ENCODE data around the gene HAUS5. TPM values are rescaled to one million over a fixed set of nuclear protein-coding genes. Genes with fewer than 3 reads are reported as not detected.
A peak's percentile ranks its signal among the peaks of the same experiment; 100 is the strongest.

The HAUS5 gene
- total RNA-seq, 1 donor from 2014 or later: 15.9 TPM

DNA sequence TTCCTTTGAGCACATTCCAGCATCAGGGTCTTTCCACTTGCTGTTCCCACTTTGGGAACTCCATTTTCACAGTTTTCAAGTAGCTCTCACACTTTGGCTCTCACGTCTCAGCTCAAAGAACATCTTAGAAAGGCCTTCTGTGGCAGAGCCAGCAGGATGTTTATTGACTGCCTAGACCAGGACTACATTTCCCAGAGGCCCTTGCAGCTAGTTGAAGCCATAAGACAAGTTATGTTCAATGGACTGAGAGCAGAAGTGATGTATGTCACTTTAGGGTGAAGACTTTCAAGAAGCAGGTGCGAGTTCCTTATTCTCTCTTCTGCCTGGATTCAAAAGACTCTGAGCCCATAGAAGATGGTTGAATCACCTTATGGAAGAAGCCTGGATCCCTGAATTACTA lies 4.3 kb upstream of the HAUS5 start:
- Mint-ChIP-seq H3K27ac (ENCODE audit: unreplicated experiment) (no peak overlapping the region), H3K4me1 (ENCODE audit: low read depth, unreplicated experiment) (no peaks in the 10 kb centered on the region)

DNA sequence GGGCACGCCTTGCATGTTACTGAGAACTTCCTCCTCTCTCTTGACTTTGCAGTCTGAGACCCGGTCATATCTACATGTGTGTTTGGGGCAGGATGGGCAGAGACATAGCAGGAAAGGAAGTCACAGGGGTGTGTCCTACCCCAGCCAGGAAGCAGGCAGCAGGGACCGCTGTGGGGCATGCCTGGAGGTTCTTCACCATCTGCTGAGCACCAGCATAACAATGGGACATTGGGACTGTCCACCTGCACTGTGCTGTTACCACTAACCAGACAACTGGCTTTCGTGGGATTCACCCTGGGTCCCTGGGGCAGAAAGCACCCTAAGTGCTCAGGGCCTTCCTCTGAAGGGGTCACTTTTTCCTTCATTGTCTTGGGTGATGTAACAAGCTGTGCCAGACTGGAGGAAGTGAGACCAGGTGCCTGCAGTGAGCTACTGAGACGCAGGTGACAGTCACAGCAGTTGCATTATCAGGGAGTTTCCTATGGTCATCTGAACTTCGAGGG lies 2.6 kb upstream of the HAUS5 start:
- no peak overlapping the region for H3K4me3 Mint-ChIP-seq (ENCODE audit: unreplicated experiment)
- peaks cover 8% of the 10 kb centered on the region for H3K27me3 Mint-ChIP-seq (ENCODE audit: unreplicated experiment)
- no peak overlapping the region for H3K27ac Mint-ChIP-seq (ENCODE audit: unreplicated experiment)
- H3K4me1 Mint-ChIP-seq (ENCODE audit: low read depth, unreplicated experiment): no peaks in the 10 kb centered on the region
- peaks cover 7% of the 10 kb centered on the region for H3K36me3 Mint-ChIP-seq (ENCODE audit: unreplicated experiment)
- H3K9me3 Mint-ChIP-seq (ENCODE audit: unreplicated experiment): peaks cover 6% of the 10 kb centered on the region
- no peak for DNase-seq
- TF ChIP-seq, protein P1, sequence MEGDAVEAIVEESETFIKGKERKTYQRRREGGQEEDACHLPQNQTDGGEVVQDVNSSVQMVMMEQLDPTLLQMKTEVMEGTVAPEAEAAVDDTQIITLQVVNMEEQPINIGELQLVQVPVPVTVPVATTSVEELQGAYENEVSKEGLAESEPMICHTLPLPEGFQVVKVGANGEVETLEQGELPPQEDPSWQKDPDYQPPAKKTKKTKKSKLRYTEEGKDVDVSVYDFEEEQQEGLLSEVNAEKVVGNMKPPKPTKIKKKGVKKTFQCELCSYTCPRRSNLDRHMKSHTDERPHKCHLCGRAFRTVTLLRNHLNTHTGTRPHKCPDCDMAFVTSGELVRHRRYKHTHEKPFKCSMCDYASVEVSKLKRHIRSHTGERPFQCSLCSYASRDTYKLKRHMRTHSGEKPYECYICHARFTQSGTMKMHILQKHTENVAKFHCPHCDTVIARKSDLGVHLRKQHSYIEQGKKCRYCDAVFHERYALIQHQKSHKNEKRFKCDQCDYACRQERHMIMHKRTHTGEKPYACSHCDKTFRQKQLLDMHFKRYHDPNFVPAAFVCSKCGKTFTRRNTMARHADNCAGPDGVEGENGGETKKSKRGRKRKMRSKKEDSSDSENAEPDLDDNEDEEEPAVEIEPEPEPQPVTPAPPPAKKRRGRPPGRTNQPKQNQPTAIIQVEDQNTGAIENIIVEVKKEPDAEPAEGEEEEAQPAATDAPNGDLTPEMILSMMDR (IDR thresholded peaks at IDR 0.05; ENCODE audit: partially characterized antibody, unreplicated experiment): no peak

More for the DNA sequence above, 4.3 kb upstream of the HAUS5 start:
- Mint-ChIP-seq H3K4me3 (ENCODE audit: unreplicated experiment) (no peak overlapping the region), H3K36me3 (ENCODE audit: unreplicated experiment) (peaks cover 7% of the 10 kb centered on the region), H3K27me3 (ENCODE audit: unreplicated experiment) (peaks cover 6% of the 10 kb centered on the region), H3K9me3 (ENCODE audit: unreplicated experiment) (peaks cover 6% of the 10 kb centered on the region)
- TF ChIP-seq, protein P1 (IDR thresholded peaks at IDR 0.05; ENCODE audit: partially characterized antibody, unreplicated experiment): no peak
- DNase-seq: no peak

DNA sequence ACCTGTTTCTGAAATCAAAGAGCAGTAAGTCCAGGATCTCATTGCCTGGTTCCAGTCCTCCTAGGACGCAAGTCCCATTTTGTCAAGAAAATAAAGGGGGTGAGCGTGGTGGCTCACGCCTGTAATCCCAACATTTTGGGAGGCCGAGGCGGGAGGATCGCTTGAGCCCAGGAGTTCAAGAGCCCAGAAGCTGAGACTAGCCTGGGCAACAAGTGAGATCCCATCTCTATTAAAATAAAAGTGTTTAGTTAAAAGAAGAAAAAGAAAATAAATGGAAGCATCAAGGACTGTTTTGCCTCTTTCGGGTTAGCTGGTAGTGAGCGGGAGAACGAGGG lies 344 bp upstream of the HAUS5 start:
- Mint-ChIP-seq H3K4me3 (ENCODE audit: unreplicated experiment) (peak overlapping the region; percentile 85), H3K27me3 (ENCODE audit: unreplicated experiment) (peaks cover 8% of the 10 kb centered on the region), H3K36me3 (ENCODE audit: unreplicated experiment) (peaks cover 7% of the 10 kb centered on the region), H3K9me3 (ENCODE audit: unreplicated experiment) (peaks cover 6% of the 10 kb centered on the region), H3K4me1 (ENCODE audit: low read depth, unreplicated experiment) (no peaks in the 10 kb centered on the region), H3K27ac (ENCODE audit: unreplicated experiment) (no peak overlapping the region)
- TF ChIP-seq, protein P1 (IDR thresholded peaks at IDR 0.05; ENCODE audit: partially characterized antibody, unreplicated experiment): no peak
- no peak for DNase-seq

DNA sequence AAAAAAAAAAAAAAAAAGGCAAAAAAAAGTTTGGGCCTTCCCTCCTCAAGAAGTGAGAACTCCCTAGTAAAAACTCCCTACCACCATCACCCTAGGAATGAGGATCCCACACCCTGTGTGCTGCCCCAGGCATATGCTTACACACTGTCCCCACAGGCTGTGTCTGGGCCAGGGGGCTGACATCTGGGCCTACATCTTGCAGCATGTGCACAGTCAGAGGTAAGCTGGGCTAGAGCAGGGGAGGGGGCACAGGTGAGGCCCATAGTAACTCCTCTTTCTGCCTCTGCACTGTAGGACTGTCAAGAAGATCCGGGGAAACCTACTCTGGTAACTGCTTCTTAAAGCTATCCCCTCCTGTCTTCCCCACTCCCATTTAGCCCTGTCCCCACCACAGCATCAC lies 1.0 kb downstream of the HAUS5 start:
- DNase-seq: no peak
- H3K27ac Mint-ChIP-seq (ENCODE audit: unreplicated experiment): no peak overlapping the region
- H3K4me3 Mint-ChIP-seq (ENCODE audit: unreplicated experiment): peak overlapping the region; percentile 85

DNA sequence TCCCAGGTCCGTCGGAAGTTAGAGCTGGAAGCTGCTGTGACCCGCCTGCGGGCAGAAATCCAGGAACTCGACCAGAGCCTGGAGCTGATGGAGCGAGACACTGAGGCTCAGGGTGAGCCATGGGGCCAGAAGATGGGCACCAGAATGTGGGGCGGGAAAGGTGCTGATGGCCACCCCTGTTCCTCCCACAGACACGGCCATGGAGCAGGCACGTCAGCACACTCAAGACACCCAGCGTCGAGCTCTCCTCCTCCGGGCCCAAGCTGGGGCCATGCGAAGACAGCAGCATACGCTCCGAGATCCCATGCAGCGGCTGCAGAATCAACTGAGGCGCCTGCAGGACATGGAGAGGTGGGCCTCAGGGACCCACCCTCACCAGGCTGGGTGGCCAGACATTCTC lies 2.5 kb downstream of the HAUS5 start:
- TF ChIP-seq, protein P1 (IDR thresholded peaks at IDR 0.05; ENCODE audit: partially characterized antibody, unreplicated experiment): no peak
- Mint-ChIP-seq H3K9me3 (ENCODE audit: unreplicated experiment) (peaks cover 4% of the 10 kb centered on the region), H3K4me1 (ENCODE audit: low read depth, unreplicated experiment) (no peaks in the 10 kb centered on the region), H3K36me3 (ENCODE audit: unreplicated experiment) (no peaks in the 10 kb centered on the region), H3K27me3 (ENCODE audit: unreplicated experiment) (peaks cover 8% of the 10 kb centered on the region), H3K4me3 (ENCODE audit: unreplicated experiment) (no peak overlapping the region), H3K27ac (ENCODE audit: unreplicated experiment) (no peak overlapping the region)
- DNase-seq: no peak

More for the DNA sequence above, 1.0 kb downstream of the HAUS5 start:
- no peaks in the 10 kb centered on the region for H3K4me1 Mint-ChIP-seq (ENCODE audit: low read depth, unreplicated experiment)
- H3K27me3 Mint-ChIP-seq (ENCODE audit: unreplicated experiment): peaks cover 8% of the 10 kb centered on the region
- TF ChIP-seq, protein P1 (IDR thresholded peaks at IDR 0.05; ENCODE audit: partially characterized antibody, unreplicated experiment): no peak
- H3K9me3 Mint-ChIP-seq (ENCODE audit: unreplicated experiment): peaks cover 4% of the 10 kb centered on the region
- H3K36me3 Mint-ChIP-seq (ENCODE audit: unreplicated experiment): peaks cover 2% of the 10 kb centered on the region
